ENCODE measurements around the gene CDH12. TPM values are rescaled to one million over a fixed set of nuclear protein-coding genes. Genes with fewer than 3 reads are reported as not detected.
"Not testable (repeated sequence)": the region's sequence is repeated elsewhere in the genome, so short reads cannot be mapped to it uniquely, and the experiment has no call there.

CDH12 gene
- total RNA-seq, 1 donor from 2014 or later: 0.11 TPM

- no peak for TF ChIP-seq CTCF (IDR thresholded peaks at IDR 0.05)
- H3K9me3 ChIP-seq: no peaks in the 10 kb centered on the region
These were observed 523.5 kb downstream of the CDH12 start for GRCh38 chr5:22329683-22330082.

GRCh38 chr5:22319798-22320197, 533.3 kb downstream of the CDH12 start:
- H3K27me3 ChIP-seq: no peaks in the 10 kb centered on the region
- H3K4me3 ChIP-seq: no peak overlapping the region
- no peak for TF ChIP-seq CTCF (IDR thresholded peaks at IDR 0.05)
- intact Hi-C loops (cut with DNase I): no loop called here
- H3K36me3 ChIP-seq: no peaks in the 10 kb centered on the region
- DNase-seq (ENCODE audit: low spot score in 2 of 2): no peak
- no peaks in the 10 kb centered on the region for H3K4me1 ChIP-seq
- no peaks in the 10 kb centered on the region for H3K9me3 ChIP-seq
- no peak overlapping the region for H3K27ac ChIP-seq

More at GRCh38 chr5:22329683-22330082, 523.5 kb downstream of the CDH12 start:
- H3K4me3 ChIP-seq: no peak overlapping the region
- no peak for DNase-seq (ENCODE audit: low spot score in 2 of 2)
- H3K27ac ChIP-seq: no peak overlapping the region
- H3K4me1 ChIP-seq: no peaks in the 10 kb centered on the region
- intact Hi-C loops (cut with DNase I): no loop called here
- H3K36me3 ChIP-seq: no peaks in the 10 kb centered on the region
- no peaks in the 10 kb centered on the region for H3K27me3 ChIP-seq

GRCh38 chr5:22316294-22316693, 536.9 kb downstream of the CDH12 start:
- intact Hi-C loops (cut with DNase I): no loop called here
- H3K9me3 ChIP-seq: no peaks in the 10 kb centered on the region
- H3K36me3 ChIP-seq: no peaks in the 10 kb centered on the region
- no peak for TF ChIP-seq CTCF (IDR thresholded peaks at IDR 0.05)
- DNase-seq (ENCODE audit: low spot score in 2 of 2): no peak
- no peak overlapping the region for H3K4me3 ChIP-seq
- H3K4me1 ChIP-seq: no peaks in the 10 kb centered on the region
- no peak overlapping the region for H3K27ac ChIP-seq
- H3K27me3 ChIP-seq: no peaks in the 10 kb centered on the region

GRCh38 chr5:22315052-22315451, 538.1 kb downstream of the CDH12 start:
- intact Hi-C loops (cut with DNase I); H3K27ac ChIP-seq; DNase-seq (ENCODE audit: low spot score in 2 of 2); H3K4me3 ChIP-seq; H3K27me3 ChIP-seq; H3K4me1 ChIP-seq; H3K9me3 ChIP-seq; H3K36me3 ChIP-seq: not testable (repeated sequence)

- no peak for DNase-seq (ENCODE audit: low spot score in 2 of 2)
- Histone ChIP-seq H3K27ac (no peak overlapping the region), H3K36me3 (no peaks in the 10 kb centered on the region), H3K27me3 (no peaks in the 10 kb centered on the region), H3K9me3 (no peaks in the 10 kb centered on the region), H3K4me1 (no peaks in the 10 kb centered on the region), H3K4me3 (no peak overlapping the region)
- intact Hi-C loops (cut with DNase I): no loop called here
- no peak for TF ChIP-seq CTCF (IDR thresholded peaks at IDR 0.05)
These were observed 538.6 kb downstream of the CDH12 start for GRCh38 chr5:22314548-22314947.

GRCh38 chr5:22306011-22306410, 547.1 kb downstream of the CDH12 start:
- no peak for TF ChIP-seq CTCF (IDR thresholded peaks at IDR 0.05)
- Histone ChIP-seq H3K9me3 (no peaks in the 10 kb centered on the region), H3K36me3 (no peaks in the 10 kb centered on the region), H3K27ac (no peak overlapping the region), H3K4me3 (no peak overlapping the region), H3K4me1 (no peaks in the 10 kb centered on the region), H3K27me3 (no peaks in the 10 kb centered on the region)
- intact Hi-C loops (cut with DNase I): no loop called here
- DNase-seq (ENCODE audit: low spot score in 2 of 2): no peak

Measured in ascending aorta (tissue), 2 donors.